ENCODE measurements around the gene APOF.
"Not testable (repeated sequence)": the region's sequence is repeated elsewhere in the genome, so short reads cannot be mapped to it uniquely, and the experiment has no call there.

The APOF gene

GRCh38 chr12:56332512-56333196 is 30.0 kb downstream of the APOF start:
- peak; percentile 5 for DNase-seq (ENCODE audit: low spot score)

GRCh38 chr12:56330936-56331490 is 31.6 kb downstream of the APOF start:
- DNase-seq (ENCODE audit: low spot score) = no peak

DNA sequence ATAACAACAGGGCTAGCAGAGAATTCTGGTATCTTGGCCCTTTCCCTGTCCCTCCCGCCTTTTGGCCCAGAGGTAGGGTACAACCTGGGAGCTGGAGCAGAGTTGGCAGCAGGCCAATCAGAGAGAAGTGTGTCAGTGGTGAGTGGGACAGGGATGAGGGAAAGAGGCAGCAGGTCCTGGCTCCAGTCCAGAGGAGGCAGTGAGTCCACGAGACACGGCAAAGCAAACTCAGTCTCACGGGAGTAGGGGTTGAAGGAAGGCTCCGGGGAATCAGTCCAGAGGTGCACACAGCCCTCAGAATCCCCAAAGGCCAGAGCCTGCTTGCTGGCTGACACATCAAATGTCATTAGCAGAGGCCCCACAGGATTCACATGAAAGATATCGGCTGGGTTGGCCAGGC is 36.1 kb downstream of the APOF start:
- no peak for DNase-seq (ENCODE audit: low spot score)

DNA sequence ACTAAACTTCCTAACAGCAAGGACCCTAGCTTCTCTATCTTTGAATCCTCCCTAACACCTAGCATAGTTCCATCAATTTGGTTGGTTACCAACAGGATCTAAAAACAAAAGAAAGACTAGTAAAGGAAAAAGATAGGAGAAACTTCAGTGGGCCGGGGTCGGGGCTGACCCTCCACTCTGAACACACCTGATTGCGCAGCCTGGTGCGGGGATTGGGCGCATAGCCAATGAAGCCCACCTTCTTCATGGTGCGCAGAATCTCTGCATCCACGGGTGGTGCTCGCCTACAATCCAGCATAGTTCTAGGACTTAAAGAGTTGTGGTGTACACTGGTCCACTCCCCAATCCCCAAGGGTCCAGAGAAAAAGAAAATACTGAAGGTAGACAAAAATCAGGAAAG is 36.5 kb downstream of the APOF start:
- DNase-seq (ENCODE audit: low spot score) = no peak

- no peak for DNase-seq (ENCODE audit: low spot score)
Observed at GRCh38 chr12:56324206-56324605, 38.5 kb downstream of the APOF start.

DNA sequence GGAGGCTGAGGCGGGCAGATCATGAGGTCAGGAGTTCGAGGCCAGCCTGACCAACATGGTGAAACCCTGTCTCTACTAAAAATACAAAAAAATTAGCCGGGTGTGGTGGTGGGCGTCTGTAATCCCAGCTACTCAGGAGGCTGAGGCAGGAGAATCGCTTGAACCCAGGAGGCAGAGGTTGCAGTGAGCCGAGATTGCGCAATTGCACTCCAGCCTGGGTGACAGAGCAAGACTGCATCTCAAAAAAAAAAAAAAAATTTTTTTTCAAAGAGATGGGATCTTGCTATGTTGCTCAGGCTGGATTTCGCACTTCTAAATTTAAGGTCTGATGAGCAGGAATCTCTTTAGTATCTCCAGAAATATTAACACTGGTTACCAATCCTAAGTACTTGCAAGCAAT is 41.0 kb downstream of the APOF start:
- DNase-seq (ENCODE audit: low spot score) = not testable (repeated sequence)

GRCh38 chr12:56321027-56321426 is 41.6 kb downstream of the APOF start:
- no peak for DNase-seq (ENCODE audit: low spot score)

DNA sequence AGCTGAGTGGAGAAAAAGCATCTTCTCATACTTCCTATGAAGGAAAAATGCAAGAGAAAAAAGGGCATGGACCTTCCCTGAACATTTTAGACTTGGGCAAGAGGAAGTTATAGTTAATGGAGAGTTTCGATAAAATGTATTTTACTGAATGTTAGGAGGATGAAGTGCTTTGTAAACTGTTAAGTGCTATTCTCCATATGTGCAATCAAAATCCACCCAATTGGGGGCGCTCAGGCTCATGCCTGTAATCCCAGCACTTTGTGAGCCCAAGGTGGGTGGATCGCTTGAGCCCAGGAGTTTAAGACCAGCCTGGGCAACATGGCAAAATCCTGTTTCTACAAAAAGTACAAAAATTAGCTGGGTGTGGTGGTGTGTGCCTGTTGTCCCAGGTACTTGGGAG is 45.0 kb downstream of the APOF start:
- no peak for DNase-seq (ENCODE audit: low spot score)

- peak; percentile 93 for DNase-seq (ENCODE audit: low spot score)
Observed at GRCh38 chr12:56315622-56316473, 46.8 kb downstream of the APOF start, which contains the start of gene CNPY2. Gene CNPY2, minus strand, starts transcription at chr12:56315988. Its CDS starts 771 bp downstream, at chr12:56315217.

DNA sequence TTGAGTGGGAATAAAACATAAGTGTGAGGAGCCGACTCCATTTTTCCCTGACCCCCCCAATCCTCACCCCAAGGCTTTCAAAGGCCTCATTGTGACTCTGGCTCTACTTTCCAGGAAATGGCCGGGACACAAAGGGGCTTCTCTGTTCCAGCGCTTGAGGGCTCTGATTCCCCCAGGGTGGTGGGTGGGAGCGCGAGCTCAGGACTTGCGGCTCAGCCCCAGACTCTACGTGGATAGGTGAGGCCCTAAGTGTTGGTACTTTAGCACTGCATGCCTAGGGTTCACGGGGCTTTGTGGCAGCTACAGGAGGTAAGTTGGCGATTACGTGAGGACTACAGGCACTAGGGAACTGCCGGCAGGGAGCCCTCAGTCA is 47.4 kb downstream of the APOF start:
- DNase-seq (ENCODE audit: low spot score) = no peak

GRCh38 chr12:56311003-56311402 is 51.7 kb downstream of the APOF start:
- no peak for DNase-seq (ENCODE audit: low spot score)
